Hepatocyte (in vitro differentiated cells): ENCODE measurements around the gene ETV6.

Source experiments
- EZH2 ChIP-seq: fragments of 200-600 bp; sonication (generic); IDR thresholded peaks from 2 replicates; pipeline ENCODE4 v1.6.1; 2016; ENCODE audit warnings: antibody characterized with exemption, mild to moderate bottlenecking, borderline replicate concordance
- EZH2phosphoT487 ChIP-seq: fragments of 200-600 bp; sonication (generic); IDR thresholded peaks from one replicate; pipeline ENCODE4 v1.6.1; 2018; ENCODE audit warnings: antibody characterized with exemption, mild to moderate bottlenecking, low read depth, moderate library complexity; ENCODE audit not compliant: unreplicated experiment, severe bottlenecking
- TF ChIP-seq, protein P1 (sequence below): fragments of 200-600 bp; sonication (generic); IDR thresholded peaks from 2 replicates; pipeline ENCODE4 v1.5.1; 2016; ENCODE audit warnings: antibody characterized with exemption, mild to moderate bottlenecking; ENCODE audit not compliant: poor library complexity

- TF ChIP-seq, protein P1, sequence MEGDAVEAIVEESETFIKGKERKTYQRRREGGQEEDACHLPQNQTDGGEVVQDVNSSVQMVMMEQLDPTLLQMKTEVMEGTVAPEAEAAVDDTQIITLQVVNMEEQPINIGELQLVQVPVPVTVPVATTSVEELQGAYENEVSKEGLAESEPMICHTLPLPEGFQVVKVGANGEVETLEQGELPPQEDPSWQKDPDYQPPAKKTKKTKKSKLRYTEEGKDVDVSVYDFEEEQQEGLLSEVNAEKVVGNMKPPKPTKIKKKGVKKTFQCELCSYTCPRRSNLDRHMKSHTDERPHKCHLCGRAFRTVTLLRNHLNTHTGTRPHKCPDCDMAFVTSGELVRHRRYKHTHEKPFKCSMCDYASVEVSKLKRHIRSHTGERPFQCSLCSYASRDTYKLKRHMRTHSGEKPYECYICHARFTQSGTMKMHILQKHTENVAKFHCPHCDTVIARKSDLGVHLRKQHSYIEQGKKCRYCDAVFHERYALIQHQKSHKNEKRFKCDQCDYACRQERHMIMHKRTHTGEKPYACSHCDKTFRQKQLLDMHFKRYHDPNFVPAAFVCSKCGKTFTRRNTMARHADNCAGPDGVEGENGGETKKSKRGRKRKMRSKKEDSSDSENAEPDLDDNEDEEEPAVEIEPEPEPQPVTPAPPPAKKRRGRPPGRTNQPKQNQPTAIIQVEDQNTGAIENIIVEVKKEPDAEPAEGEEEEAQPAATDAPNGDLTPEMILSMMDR: no peak
- TF ChIP-seq EZH2 (no peak), EZH2phosphoT487 (no peak)
These were observed 145.9 kb downstream of the ETV6 start for GRCh38 chr12:11795192-11795912.
